AG09309 (cell line): ENCODE measurements around the gene AK5.

Source experiments
- DNase-seq: peaks from one replicate; pipeline ENCODE4 v3.0.0-alpha.2; 2010; ENCODE audit warnings: low read depth
- H3K4me3 ChIP-seq: 2 replicates; pipeline ENCODE4 v1.5.1; 2011; ENCODE audit warnings: mild to moderate bottlenecking, low read depth, low read length, moderate library complexity; ENCODE audit not compliant: control insufficient read depth
- TF ChIP-seq, protein P1 (sequence below): IDR thresholded peaks from 2 replicates; pipeline ENCODE4 v1.5.1; 2011; ENCODE audit warnings: mild to moderate bottlenecking, low read depth, low read length, inconsistent platforms; ENCODE audit not compliant: insufficient read depth, control insufficient read depth; ENCODE audit errors: missing control alignments

Gene AK5

GRCh38 chr1:77467741-77468140 is 185.9 kb downstream of the AK5 start:
- no peak overlapping the region for H3K4me3 ChIP-seq
- TF ChIP-seq, protein P1, sequence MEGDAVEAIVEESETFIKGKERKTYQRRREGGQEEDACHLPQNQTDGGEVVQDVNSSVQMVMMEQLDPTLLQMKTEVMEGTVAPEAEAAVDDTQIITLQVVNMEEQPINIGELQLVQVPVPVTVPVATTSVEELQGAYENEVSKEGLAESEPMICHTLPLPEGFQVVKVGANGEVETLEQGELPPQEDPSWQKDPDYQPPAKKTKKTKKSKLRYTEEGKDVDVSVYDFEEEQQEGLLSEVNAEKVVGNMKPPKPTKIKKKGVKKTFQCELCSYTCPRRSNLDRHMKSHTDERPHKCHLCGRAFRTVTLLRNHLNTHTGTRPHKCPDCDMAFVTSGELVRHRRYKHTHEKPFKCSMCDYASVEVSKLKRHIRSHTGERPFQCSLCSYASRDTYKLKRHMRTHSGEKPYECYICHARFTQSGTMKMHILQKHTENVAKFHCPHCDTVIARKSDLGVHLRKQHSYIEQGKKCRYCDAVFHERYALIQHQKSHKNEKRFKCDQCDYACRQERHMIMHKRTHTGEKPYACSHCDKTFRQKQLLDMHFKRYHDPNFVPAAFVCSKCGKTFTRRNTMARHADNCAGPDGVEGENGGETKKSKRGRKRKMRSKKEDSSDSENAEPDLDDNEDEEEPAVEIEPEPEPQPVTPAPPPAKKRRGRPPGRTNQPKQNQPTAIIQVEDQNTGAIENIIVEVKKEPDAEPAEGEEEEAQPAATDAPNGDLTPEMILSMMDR: no peak
- no peak for DNase-seq

- H3K4me3 ChIP-seq: no peak overlapping the region
- DNase-seq: no peak
- TF ChIP-seq, protein P1: no peak
These were observed 186.6 kb downstream of the AK5 start for GRCh38 chr1:77468257-77468948.

GRCh38 chr1:77468949-77469710 is 187.3 kb downstream of the AK5 start:
- DNase-seq: no peak
- TF ChIP-seq, protein P1: no peak
- H3K4me3 ChIP-seq: no peak overlapping the region

DNA sequence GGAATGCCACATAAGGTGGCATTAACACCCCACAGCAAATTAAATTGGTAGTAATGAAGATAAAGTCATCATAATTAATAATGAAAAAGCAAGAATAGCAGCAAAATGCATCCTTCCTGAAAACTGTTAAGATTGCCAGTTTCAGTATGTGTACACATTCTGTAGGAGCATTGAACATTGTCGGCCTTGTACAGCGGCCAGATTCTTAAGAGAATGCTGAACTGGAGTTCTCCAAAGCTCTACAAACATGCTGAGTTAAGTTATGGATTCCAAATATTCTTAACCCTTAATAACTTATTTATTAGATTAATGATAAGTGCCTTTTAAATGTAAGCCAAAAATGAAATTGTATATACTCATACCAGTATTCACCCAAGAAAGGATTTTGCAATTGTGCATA is 189.9 kb downstream of the AK5 start:
- H3K4me3 ChIP-seq: no peak overlapping the region
- no peak for DNase-seq
- TF ChIP-seq, protein P1: no peak

DNA sequence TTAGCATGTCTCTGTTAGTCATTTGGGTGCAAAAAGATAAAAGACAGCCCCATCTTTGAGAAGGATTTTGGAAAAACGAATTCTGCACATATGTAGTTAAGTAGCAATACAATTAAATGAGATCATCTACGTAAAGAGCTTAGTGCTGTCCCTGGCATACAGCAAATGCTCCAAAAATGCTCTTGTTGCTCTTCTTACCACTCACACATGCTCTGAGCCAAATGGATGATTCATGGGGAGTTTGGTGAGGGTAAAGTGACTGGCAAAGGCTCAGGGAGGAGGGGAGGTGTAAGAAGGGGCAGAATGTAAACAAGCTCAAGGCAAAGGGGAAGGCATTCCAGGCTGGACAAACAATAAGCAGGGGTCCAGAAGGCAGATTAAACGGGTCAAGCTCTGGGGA is 191.9 kb downstream of the AK5 start:
- DNase-seq: peak; percentile 72
- TF ChIP-seq, protein P1: no peak
- no peak overlapping the region for H3K4me3 ChIP-seq

GRCh38 chr1:77475641-77476040 is 193.8 kb downstream of the AK5 start:
- DNase-seq: no peak
- TF ChIP-seq, protein P1: no peak
- no peak overlapping the region for H3K4me3 ChIP-seq
